ENCODE measurements around the gene IFNG. TPM values are rescaled to one million over a fixed set of nuclear protein-coding genes. Genes with fewer than 3 reads are reported as not detected.
A peak's percentile ranks its signal among the peaks of the same experiment; 100 is the strongest.

Gene IFNG
- total and polyA plus RNA-seq, 2 donors (not counting 1 experiment from before 2014, with no cell fraction given), result not detected

- Histone ChIP-seq H3K36me3 (ENCODE audit: control insufficient read depth, insufficient read depth, low read length) (no peaks in the 10 kb centered on the region), H3K79me2 (ENCODE audit: control insufficient read depth, insufficient read depth, low read length) (no peaks in the 10 kb centered on the region), H3K27ac (ENCODE audit: insufficient read depth, low read length) (no peak overlapping the region), H2AFZ (ENCODE audit: low read length) (no peak overlapping the region), H3K27me3 (ENCODE audit: control insufficient read depth, insufficient read depth, low read length) (no peaks in the 10 kb centered on the region), H3K4me2 (ENCODE audit: extremely low read depth, insufficient read depth, low read length) (no peak overlapping the region), H3K4me3 (replicated peaks in 1 of 4; ENCODE audit: control extremely low read depth in 1 of 4, insufficient read depth in 1 of 4, low read depth in 3 of 4, low read length in 4 of 4) (no peak overlapping the region), H3K9me3 (ENCODE audit: control insufficient read depth, insufficient read depth, low read depth, low read length) (no peaks in the 10 kb centered on the region), H3K4me1 (ENCODE audit: control insufficient read depth, extremely low read depth, insufficient read depth, low read length) (no peaks in the 10 kb centered on the region), H3K9ac (ENCODE audit: insufficient read depth, low read length) (no peak overlapping the region), H4K20me1 (ENCODE audit: control insufficient read depth, extremely low read depth, insufficient read depth, low read length) (no peaks in the 10 kb centered on the region)
- TF ChIP-seq CTCF (conservative IDR thresholded peaks at IDR 0.05 in 1 of 2, IDR thresholded peaks at IDR 0.05 in 1 of 2; ENCODE audit: low read depth in 1 of 2, low read length in 2 of 2), result no peak
- TF ChIP-seq EZH2 (IDR thresholded peaks at IDR 0.05; ENCODE audit: low read length, missing control alignments), result no peak
- DNase-seq (ENCODE audit: low read depth in 2 of 2), result peak in 1 of 2 donors; percentile 2
These were observed 52.9 kb downstream of the IFNG start for GRCh38 chr12:68106660-68107059.

- TF ChIP-seq CTCF (conservative IDR thresholded peaks at IDR 0.05 in 1 of 2, IDR thresholded peaks at IDR 0.05 in 1 of 2; ENCODE audit: low read depth in 1 of 2, low read length in 2 of 2) (no peak), EZH2 (IDR thresholded peaks at IDR 0.05; ENCODE audit: low read length, missing control alignments) (no peak)
- no peaks in the 10 kb centered on the region for H3K79me2 ChIP-seq (ENCODE audit: control insufficient read depth, insufficient read depth, low read length)
- no peaks in the 10 kb centered on the region for H3K9me3 ChIP-seq (ENCODE audit: control insufficient read depth, insufficient read depth, low read depth, low read length)
- H3K27me3 ChIP-seq (ENCODE audit: control insufficient read depth, insufficient read depth, low read length), result no peaks in the 10 kb centered on the region
- no peaks in the 10 kb centered on the region for H3K36me3 ChIP-seq (ENCODE audit: control insufficient read depth, insufficient read depth, low read length)
- no peaks in the 10 kb centered on the region for H4K20me1 ChIP-seq (ENCODE audit: control insufficient read depth, extremely low read depth, insufficient read depth, low read length)
- no peak overlapping the region for H3K4me2 ChIP-seq (ENCODE audit: extremely low read depth, insufficient read depth, low read length)
- no peak overlapping the region for H3K27ac ChIP-seq (ENCODE audit: insufficient read depth, low read length)
- peak; percentile 7 to 90 for DNase-seq (ENCODE audit: low read depth in 2 of 2)
- H3K4me1 ChIP-seq (ENCODE audit: control insufficient read depth, extremely low read depth, insufficient read depth, low read length), result no peaks in the 10 kb centered on the region
- H3K4me3 ChIP-seq (replicated peaks in 1 of 4; ENCODE audit: control extremely low read depth in 1 of 4, insufficient read depth in 1 of 4, low read depth in 3 of 4, low read length in 4 of 4), result no peak overlapping the region
- no peak overlapping the region for H2AFZ ChIP-seq (ENCODE audit: low read length)
- H3K9ac ChIP-seq (ENCODE audit: insufficient read depth, low read length), result no peak overlapping the region
These were observed 53.4 kb downstream of the IFNG start for GRCh38 chr12:68106160-68106559.

Other genes with a start within 250 kb of the IFNG start
- not detected in 2 replicates for gene IFNG-AS1, start 170.3 kb downstream of the IFNG start, total RNA-seq
- not detected in 2 replicates for gene IFNG-AS1, start 170.3 kb downstream of the IFNG start, polyA plus RNA-seq
- gene IL26, start 66.1 kb upstream of the IFNG start, total RNA-seq, result 0.26 TPM in 1 of 2 replicates, not detected in the other
- 0.07 TPM in 1 of 2 replicates, not detected in the other for gene IL26, start 66.1 kb upstream of the IFNG start, polyA plus RNA-seq
- gene IL22, start 93.9 kb upstream of the IFNG start, total RNA-seq, result not detected in 2 replicates
- not detected in 2 replicates for gene IL22, start 93.9 kb upstream of the IFNG start, polyA plus RNA-seq
- gene MDM1, start 172.6 kb upstream of the IFNG start, total RNA-seq, result 12.4 and 12.8 TPM in 2 replicates
- gene MDM1, start 172.6 kb upstream of the IFNG start, polyA plus RNA-seq, result 5.0 and 7.4 TPM in 2 replicates